Osteocyte (in vitro differentiated cells): ENCODE data around the gene CHL1. TPM values are rescaled to one million over a fixed set of nuclear protein-coding genes. Genes with fewer than 3 reads are reported as not detected.

ENCODE experiments used
- DNase-seq: peaks from one replicate; pipeline ENCODE4 v3.0.0; 2021; ENCODE audit warnings: mixed read lengths; ENCODE audit not compliant: unreplicated experiment; ENCODE audit errors: extremely low spot score
- H3K27ac Mint-ChIP-seq: one replicate; pipeline ENCODE4 v1.8.0; 2021; ENCODE audit warnings: mild to moderate bottlenecking, mixed read lengths; ENCODE audit not compliant: unreplicated experiment
- H3K27me3 Mint-ChIP-seq: one replicate; pipeline ENCODE4 v1.8.0; 2021; ENCODE audit warnings: mixed read lengths; ENCODE audit not compliant: unreplicated experiment
- H3K36me3 Mint-ChIP-seq: one replicate; pipeline ENCODE4 v1.8.0; 2021; ENCODE audit warnings: mixed read lengths; ENCODE audit not compliant: unreplicated experiment
- H3K4me1 Mint-ChIP-seq: one replicate; pipeline ENCODE4 v1.8.0; 2021; ENCODE audit warnings: mixed read lengths; ENCODE audit not compliant: unreplicated experiment
- H3K4me3 Mint-ChIP-seq: one replicate; pipeline ENCODE4 v1.8.0; 2021; ENCODE audit warnings: mild to moderate bottlenecking, moderate library complexity, mixed read lengths; ENCODE audit not compliant: unreplicated experiment
- H3K9me3 Mint-ChIP-seq: one replicate; pipeline ENCODE4 v1.8.0; 2021; ENCODE audit warnings: mixed read lengths; ENCODE audit not compliant: unreplicated experiment
- total RNA-seq: library from RNA; stranded (reverse); gene quantifications from 2 replicates; pipeline ENCODE4 v1.2.1, GENCODE V29; 2021
- TF ChIP-seq, protein P1 (sequence below): fragments of 200-600 bp; sonication (generic); IDR thresholded peaks from 2 replicates; pipeline ENCODE4 v1.5.0; 2021; ENCODE audit warnings: antibody characterized with exemption, mild to moderate bottlenecking, moderate library complexity

Gene CHL1
- total RNA-seq, 1 donor from 2014 or later, result not detected

- no peak for DNase-seq
Observed at GRCh38 chr3:166799-167198, 29.8 kb upstream of the CHL1 start.

GRCh38 chr3:173886-174285 lies 22.7 kb upstream of the CHL1 start:
- no peak overlapping the region for H3K27ac Mint-ChIP-seq
- H3K9me3 Mint-ChIP-seq, result no peaks in the 10 kb centered on the region
- no peak overlapping the region for H3K4me3 Mint-ChIP-seq
- no peaks in the 10 kb centered on the region for H3K27me3 Mint-ChIP-seq
- no peaks in the 10 kb centered on the region for H3K36me3 Mint-ChIP-seq
- no peaks in the 10 kb centered on the region for H3K4me1 Mint-ChIP-seq
- TF ChIP-seq, protein P1, sequence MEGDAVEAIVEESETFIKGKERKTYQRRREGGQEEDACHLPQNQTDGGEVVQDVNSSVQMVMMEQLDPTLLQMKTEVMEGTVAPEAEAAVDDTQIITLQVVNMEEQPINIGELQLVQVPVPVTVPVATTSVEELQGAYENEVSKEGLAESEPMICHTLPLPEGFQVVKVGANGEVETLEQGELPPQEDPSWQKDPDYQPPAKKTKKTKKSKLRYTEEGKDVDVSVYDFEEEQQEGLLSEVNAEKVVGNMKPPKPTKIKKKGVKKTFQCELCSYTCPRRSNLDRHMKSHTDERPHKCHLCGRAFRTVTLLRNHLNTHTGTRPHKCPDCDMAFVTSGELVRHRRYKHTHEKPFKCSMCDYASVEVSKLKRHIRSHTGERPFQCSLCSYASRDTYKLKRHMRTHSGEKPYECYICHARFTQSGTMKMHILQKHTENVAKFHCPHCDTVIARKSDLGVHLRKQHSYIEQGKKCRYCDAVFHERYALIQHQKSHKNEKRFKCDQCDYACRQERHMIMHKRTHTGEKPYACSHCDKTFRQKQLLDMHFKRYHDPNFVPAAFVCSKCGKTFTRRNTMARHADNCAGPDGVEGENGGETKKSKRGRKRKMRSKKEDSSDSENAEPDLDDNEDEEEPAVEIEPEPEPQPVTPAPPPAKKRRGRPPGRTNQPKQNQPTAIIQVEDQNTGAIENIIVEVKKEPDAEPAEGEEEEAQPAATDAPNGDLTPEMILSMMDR, result no peak
- DNase-seq, result no peak

More at GRCh38 chr3:166799-167198, 29.8 kb upstream of the CHL1 start:
- Mint-ChIP-seq H3K4me3 (no peak overlapping the region), H3K4me1 (no peaks in the 10 kb centered on the region), H3K36me3 (no peaks in the 10 kb centered on the region), H3K27ac (no peak overlapping the region), H3K27me3 (no peaks in the 10 kb centered on the region), H3K9me3 (no peaks in the 10 kb centered on the region)
- TF ChIP-seq, protein P1, result no peak

GRCh38 chr3:184976-185375 lies 11.6 kb upstream of the CHL1 start:
- no peak overlapping the region for H3K27ac Mint-ChIP-seq

GRCh38 chr3:192215-192929 lies 4.2 kb upstream of the CHL1 start:
- H3K36me3 Mint-ChIP-seq, result no peaks in the 10 kb centered on the region
- no peak overlapping the region for H3K4me3 Mint-ChIP-seq
- no peak overlapping the region for H3K27ac Mint-ChIP-seq
- peaks cover 6% of the 10 kb centered on the region for H3K4me1 Mint-ChIP-seq
- H3K27me3 Mint-ChIP-seq, result peaks cover 24% of the 10 kb centered on the region
- TF ChIP-seq, protein P1, result no peak
- H3K9me3 Mint-ChIP-seq, result no peaks in the 10 kb centered on the region
- no peak for DNase-seq

More at GRCh38 chr3:184976-185375, 11.6 kb upstream of the CHL1 start:
- DNase-seq, result no peak
- peaks cover 2% of the 10 kb centered on the region for H3K27me3 Mint-ChIP-seq
- peaks cover 7% of the 10 kb centered on the region for H3K9me3 Mint-ChIP-seq
- H3K36me3 Mint-ChIP-seq, result no peaks in the 10 kb centered on the region
- TF ChIP-seq, protein P1, result no peak
- H3K4me1 Mint-ChIP-seq, result no peaks in the 10 kb centered on the region
- H3K4me3 Mint-ChIP-seq, result no peak overlapping the region

DNA sequence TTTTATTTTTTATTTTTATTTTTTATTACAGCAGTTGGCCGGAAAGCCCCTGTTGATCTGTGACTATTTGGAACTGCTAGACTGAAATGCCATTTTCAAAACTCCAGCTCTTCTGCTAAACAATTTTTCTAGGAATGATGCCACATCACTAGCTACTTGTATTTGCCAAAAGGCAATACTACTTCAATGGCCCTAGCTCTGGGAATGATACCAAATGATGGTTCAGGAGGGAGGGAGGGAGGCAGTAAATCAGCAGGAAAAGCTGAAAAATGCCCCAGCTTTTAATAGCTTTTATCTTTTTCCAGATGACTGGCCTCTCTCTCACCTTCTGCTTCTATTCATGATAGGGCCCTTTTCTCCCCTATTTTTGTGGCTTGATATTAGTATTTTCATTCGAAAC lies 2.6 kb upstream of the CHL1 start:
- Mint-ChIP-seq H3K9me3 (no peaks in the 10 kb centered on the region), H3K4me3 (no peak overlapping the region), H3K4me1 (peaks cover 9% of the 10 kb centered on the region), H3K27me3 (peaks cover 29% of the 10 kb centered on the region), H3K27ac (no peak overlapping the region), H3K36me3 (no peaks in the 10 kb centered on the region)
- DNase-seq, result no peak
- TF ChIP-seq, protein P1, result no peak
